WTC11 (cell line): ENCODE data around the gene PCNX1. TPM values are rescaled to one million over a fixed set of nuclear protein-coding genes. Genes with fewer than 3 reads are reported as not detected.
A peak's percentile ranks its signal among the peaks of the same experiment; 100 is the strongest.

ENCODE experiments used
- ATAC-seq: fragments of 200-7000 bp; cut with Tn5 transposase; 2 replicates; pipeline ENCODE4 v1.10.0; 2021; ENCODE audit warnings: mild to moderate bottlenecking, moderate library complexity
- CTCF ChIA-PET: fragments of 300-600 bp; sonication (Branson Sonifier 250); formaldehyde crosslinking; loops from one replicate; lab custom pipeline; 2021; ENCODE audit warnings: antibody characterized with exemption; lab: Charles Lee
- POLR2A ChIA-PET: fragments of 350-600 bp; sonication (Branson Sonifier 250); formaldehyde crosslinking; loops from one replicate; lab custom pipeline; 2021; ENCODE audit warnings: antibody characterized with exemption; lab: Charles Lee
- DNase-seq: peaks from one replicate; pipeline ENCODE4 v3.0.0; 2021; ENCODE audit warnings: low spot score
- H3K27ac Mint-ChIP-seq: 2 replicates; pipeline ENCODE4 v1.8.0; 2021; ENCODE audit warnings: mixed read lengths
- H3K27me3 Mint-ChIP-seq: 2 replicates; pipeline ENCODE4 v1.8.0; 2021; ENCODE audit warnings: low read depth, mild to moderate bottlenecking, moderate library complexity, mixed read lengths
- H3K36me3 Mint-ChIP-seq: 2 replicates; pipeline ENCODE4 v1.8.0; 2021; ENCODE audit warnings: mixed read lengths
- H3K4me1 Mint-ChIP-seq: 2 replicates; pipeline ENCODE4 v1.8.0; 2022; ENCODE audit warnings: mixed read lengths
- H3K4me3 Mint-ChIP-seq: 2 replicates; pipeline ENCODE4 v1.8.0; 2021; ENCODE audit warnings: mild to moderate bottlenecking, moderate library complexity, mixed read lengths
- H3K9me3 Mint-ChIP-seq: 2 replicates; pipeline ENCODE4 v1.8.0; 2021; ENCODE audit warnings: mixed read lengths
- CREB1 ChIP-seq: sonication (generic); formaldehyde crosslinking; IDR thresholded peaks from 2 replicates; pipeline ENCODE4 v1.8.0; 2023; ENCODE audit warnings: mild to moderate bottlenecking, missing genetic modification reagents
- CREM ChIP-seq: sonication (generic); formaldehyde crosslinking; IDR thresholded peaks from 2 replicates; pipeline ENCODE4 v1.8.1; 2022; ENCODE audit warnings: mild to moderate bottlenecking, missing genetic modification reagents, moderate library complexity
- GTF2I ChIP-seq: fragments of 250-450 bp; sonication (Bioruptor Pico); conservative IDR thresholded peaks from 2 replicates; pipeline ENCODE4 v1.4.0; 2021; ENCODE audit warnings: mild to moderate bottlenecking
- MXD4 ChIP-seq: fragments of 250-450 bp; sonication (Bioruptor Pico); IDR thresholded peaks from 2 replicates; pipeline ENCODE4 v1.8.0; 2021; ENCODE audit warnings: mild to moderate bottlenecking, moderate library complexity, borderline replicate concordance
- NFATC4 ChIP-seq: fragments of 250-450 bp; sonication (Bioruptor Pico); IDR thresholded peaks from 2 replicates; pipeline ENCODE4 v1.9.0; 2021; ENCODE audit warnings: mild to moderate bottlenecking
- PRRX2 ChIP-seq: fragments of 250-450 bp; sonication (Bioruptor Pico); IDR thresholded peaks from 2 replicates; pipeline ENCODE4 v1.8.0; 2021; ENCODE audit warnings: mild to moderate bottlenecking
- SMAD4 ChIP-seq: sonication (generic); formaldehyde crosslinking; IDR thresholded peaks from 2 replicates; pipeline ENCODE4 v1.8.0; 2022; ENCODE audit warnings: mild to moderate bottlenecking, missing genetic modification reagents
- SP1 ChIP-seq: sonication (generic); formaldehyde crosslinking; conservative IDR thresholded peaks from 2 replicates; pipeline ENCODE4 v1.8.1; 2022; ENCODE audit warnings: missing genetic modification reagents
- TEAD4 ChIP-seq: sonication (generic); formaldehyde crosslinking; IDR thresholded peaks from 2 replicates; pipeline ENCODE4 v1.8.0; 2022; ENCODE audit warnings: mild to moderate bottlenecking, missing genetic modification reagents
- TP53 ChIP-seq: sonication (generic); formaldehyde crosslinking; IDR thresholded peaks from 2 replicates; pipeline ENCODE4 v1.8.1; 2023; ENCODE audit warnings: mild to moderate bottlenecking, missing genetic modification reagents
- ZMAT4 ChIP-seq: fragments of 250-450 bp; sonication (Bioruptor Pico); IDR thresholded peaks from 2 replicates; pipeline ENCODE4 v1.9.0; 2021; ENCODE audit warnings: mild to moderate bottlenecking
- ZNF121 ChIP-seq: sonication (generic); formaldehyde crosslinking; IDR thresholded peaks from 2 replicates; pipeline ENCODE4 v1.8.0; 2023; ENCODE audit warnings: missing genetic modification reagents
- ZNF263 ChIP-seq: sonication (generic); formaldehyde crosslinking; IDR thresholded peaks from 2 replicates; pipeline ENCODE4 v1.8.1; 2022; ENCODE audit warnings: low read depth, mild to moderate bottlenecking, moderate library complexity, missing genetic modification reagents
- ZNF281 ChIP-seq: sonication (generic); formaldehyde crosslinking; IDR thresholded peaks from 2 replicates; pipeline ENCODE4 v1.8.0; 2023; ENCODE audit warnings: mild to moderate bottlenecking, missing genetic modification reagents
- ZNF416 ChIP-seq: fragments of 250-450 bp; sonication (Bioruptor Pico); IDR thresholded peaks from 2 replicates; pipeline ENCODE4 v1.9.0; 2021; ENCODE audit warnings: mild to moderate bottlenecking, inconsistent platforms
- ZNF423 ChIP-seq: fragments of 250-450 bp; sonication (Bioruptor Pico); IDR thresholded peaks from 2 replicates; pipeline ENCODE4 v2.1.2; 2022; ENCODE audit warnings: mild to moderate bottlenecking, moderate library complexity
- ZNF425 ChIP-seq: fragments of 250-450 bp; sonication (Bioruptor Pico); conservative IDR thresholded peaks from 2 replicates; pipeline ENCODE4 v1.9.0; 2021; ENCODE audit warnings: mild to moderate bottlenecking
- ZNF532 ChIP-seq: fragments of 250-450 bp; sonication (Bioruptor Pico); IDR thresholded peaks from 2 replicates; pipeline ENCODE4 v1.9.0; 2021; ENCODE audit warnings: mild to moderate bottlenecking, borderline replicate concordance
- total RNA-seq: library from RNA; stranded (reverse); gene quantifications from 3 replicates; pipeline ENCODE4 v1.2.3, GENCODE V29; 2021
- TF ChIP-seq, protein P1 (sequence below): sonication (generic); formaldehyde crosslinking; IDR thresholded peaks from 2 replicates; pipeline ENCODE4 v1.8.0; 2023; ENCODE audit warnings: missing genetic modification reagents
- TF ChIP-seq, protein P2 (sequence below): sonication (generic); formaldehyde crosslinking; IDR thresholded peaks from 2 replicates; pipeline ENCODE4 v1.8.1; 2022; ENCODE audit warnings: low read depth, mild to moderate bottlenecking, moderate library complexity, missing genetic modification reagents, borderline replicate concordance
- TF ChIP-seq, protein P3 (sequence below): sonication (generic); formaldehyde crosslinking; IDR thresholded peaks from 2 replicates; pipeline ENCODE4 v1.8.1; 2022; ENCODE audit warnings: missing genetic modification reagents, borderline replicate concordance

The PCNX1 gene
- total RNA-seq, 1 experiment from 2014 or later, result 46.4 TPM

DNA sequence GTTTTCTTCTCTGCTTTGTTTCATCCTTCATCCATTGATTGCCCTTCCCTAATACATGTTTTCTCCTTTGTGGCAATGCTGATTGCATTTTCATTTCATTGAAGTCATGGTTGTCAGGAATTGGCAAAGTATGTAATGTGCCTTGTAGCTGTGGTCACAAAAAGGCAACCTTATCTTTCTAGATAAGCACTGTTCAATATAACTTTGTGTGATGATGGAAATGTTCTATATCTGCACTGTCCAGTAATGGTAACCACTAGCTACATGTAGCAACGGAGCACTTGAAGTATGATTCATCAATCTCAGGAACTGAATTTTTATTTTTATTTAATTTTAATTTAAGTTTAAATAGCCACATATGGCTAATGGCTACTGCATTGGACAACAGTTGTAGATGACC lies 79.8 kb downstream of the PCNX1 start (continued):
- TF ChIP-seq, protein P1, sequence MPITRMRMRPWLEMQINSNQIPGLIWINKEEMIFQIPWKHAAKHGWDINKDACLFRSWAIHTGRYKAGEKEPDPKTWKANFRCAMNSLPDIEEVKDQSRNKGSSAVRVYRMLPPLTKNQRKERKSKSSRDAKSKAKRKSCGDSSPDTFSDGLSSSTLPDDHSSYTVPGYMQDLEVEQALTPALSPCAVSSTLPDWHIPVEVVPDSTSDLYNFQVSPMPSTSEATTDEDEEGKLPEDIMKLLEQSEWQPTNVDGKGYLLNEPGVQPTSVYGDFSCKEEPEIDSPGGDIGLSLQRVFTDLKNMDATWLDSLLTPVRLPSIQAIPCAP (CRISPR knock-in tag), result no peak
- TF ChIP-seq ZNF121 (CRISPR knock-in tag) (no peak), ZNF425 (CRISPR knock-in tag) (no peak), TEAD4 (CRISPR knock-in tag) (no peak), ZNF416 (CRISPR knock-in tag) (no peak), CREM (CRISPR knock-in tag) (no peak), NFATC4 (CRISPR knock-in tag) (no peak), SP1 (CRISPR knock-in tag) (no peak), TP53 (CRISPR knock-in tag) (no peak)
- TF ChIP-seq, protein P2, sequence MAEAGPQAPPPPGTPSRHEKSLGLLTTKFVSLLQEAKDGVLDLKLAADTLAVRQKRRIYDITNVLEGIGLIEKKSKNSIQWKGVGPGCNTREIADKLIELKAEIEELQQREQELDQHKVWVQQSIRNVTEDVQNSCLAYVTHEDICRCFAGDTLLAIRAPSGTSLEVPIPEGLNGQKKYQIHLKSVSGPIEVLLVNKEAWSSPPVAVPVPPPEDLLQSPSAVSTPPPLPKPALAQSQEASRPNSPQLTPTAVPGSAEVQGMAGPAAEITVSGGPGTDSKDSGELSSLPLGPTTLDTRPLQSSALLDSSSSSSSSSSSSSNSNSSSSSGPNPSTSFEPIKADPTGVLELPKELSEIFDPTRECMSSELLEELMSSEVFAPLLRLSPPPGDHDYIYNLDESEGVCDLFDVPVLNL (CRISPR knock-in tag), result no peak
- TF ChIP-seq, all 79 proteins: peak for 0

GRCh38 chr14:70988452-70988851 lies 81.2 kb downstream of the PCNX1 start:
- Mint-ChIP-seq H3K4me3 (no peak overlapping the region), H3K36me3 (no peaks in the 10 kb centered on the region), H3K9me3 (0 out of 2 replicates have a peak, but pooled peaks cover 5% of the 10 kb centered on the region), H3K4me1 (peaks cover 8% of the 10 kb centered on the region), H3K27ac (peak overlapping the region; percentile 4), H3K27me3 (no peaks in the 10 kb centered on the region)
- DNase-seq (no peak), ATAC-seq (0 out of 2 replicates have a peak, but pooled peaks have one; percentile 32)
- POLR2A ChIA-PET, result interaction anchor here (0.5 to 0.6 kb wide), 2 partner anchors 397 to 1648 kb away, joined by 3 to 4 read pairs; no protein-coding TSS in a partner anchor
- CTCF ChIA-PET, result interaction anchor here (1.3 to 1.8 kb wide), 2 partner anchors 17 to 81 kb away, joined by 4 read pairs; partner anchors contain the start of gene PCNX1
- no peak for TF ChIP-seq ZNF281 (CRISPR knock-in tag)
- TF ChIP-seq ZNF532 (CRISPR knock-in tag), result no peak
- TF ChIP-seq CREB1 (CRISPR knock-in tag), result no peak
- no peak for TF ChIP-seq GTF2I (CRISPR knock-in tag)
- no peak for TF ChIP-seq ZMAT4 (CRISPR knock-in tag)
- TF ChIP-seq MXD4, result no peak
- TF ChIP-seq SMAD4, result no peak
- TF ChIP-seq, protein P3, sequence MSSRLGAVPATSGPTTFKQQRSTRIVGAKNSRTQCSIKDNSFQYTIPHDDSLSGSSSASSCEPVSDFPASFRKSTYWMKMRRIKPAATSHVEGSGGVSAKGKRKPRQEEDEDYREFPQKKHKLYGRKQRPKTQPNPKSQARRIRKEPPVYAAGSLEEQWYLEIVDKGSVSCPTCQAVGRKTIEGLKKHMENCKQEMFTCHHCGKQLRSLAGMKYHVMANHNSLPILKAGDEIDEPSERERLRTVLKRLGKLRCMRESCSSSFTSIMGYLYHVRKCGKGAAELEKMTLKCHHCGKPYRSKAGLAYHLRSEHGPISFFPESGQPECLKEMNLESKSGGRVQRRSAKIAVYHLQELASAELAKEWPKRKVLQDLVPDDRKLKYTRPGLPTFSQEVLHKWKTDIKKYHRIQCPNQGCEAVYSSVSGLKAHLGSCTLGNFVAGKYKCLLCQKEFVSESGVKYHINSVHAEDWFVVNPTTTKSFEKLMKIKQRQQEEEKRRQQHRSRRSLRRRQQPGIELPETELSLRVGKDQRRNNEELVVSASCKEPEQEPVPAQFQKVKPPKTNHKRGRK (CRISPR knock-in tag), result no peak
- TF ChIP-seq PRRX2 (CRISPR knock-in tag), result no peak
- no peak for TF ChIP-seq ZNF263 (CRISPR knock-in tag)
- TF ChIP-seq, protein P2 (CRISPR knock-in tag), result no peak
- no peak for TF ChIP-seq ZNF423
